AG09309 (cell line): ENCODE results near the gene CSNK1D.
"Not testable (repeated sequence)": the region's sequence is repeated elsewhere in the genome, so short reads cannot be mapped to it uniquely, and the experiment has no call there.

ENCODE experiments used
- DNase-seq: peaks from one replicate; pipeline ENCODE4 v3.0.0-alpha.2; 2010; ENCODE audit warnings: low read depth
- H3K4me3 ChIP-seq: 2 replicates; pipeline ENCODE4 v1.5.1; 2011; ENCODE audit warnings: mild to moderate bottlenecking, low read depth, low read length, moderate library complexity; ENCODE audit not compliant: control insufficient read depth
- CTCF ChIP-seq: IDR thresholded peaks from 2 replicates; pipeline ENCODE4 v1.5.1; 2011; ENCODE audit warnings: mild to moderate bottlenecking, low read depth, low read length, inconsistent platforms; ENCODE audit not compliant: insufficient read depth, control insufficient read depth; ENCODE audit errors: missing control alignments

Gene CSNK1D

GRCh38 chr17:82262344-82262743 is 11.2 kb downstream of the CSNK1D start:
- DNase-seq = no peak
- no peak for TF ChIP-seq CTCF
- no peak overlapping the region for H3K4me3 ChIP-seq

- not testable (repeated sequence) for DNase-seq, H3K4me3 ChIP-seq
These were observed 13.2 kb downstream of the CSNK1D start for GRCh38 chr17:82259972-82260961.

- TF ChIP-seq CTCF = no peak
- DNase-seq = no peak
These were observed 14.9 kb downstream of the CSNK1D start for GRCh38 chr17:82258555-82258954.

GRCh38 chr17:82257473-82257872 is 16.0 kb downstream of the CSNK1D start:
- DNase-seq = no peak
- no peak for TF ChIP-seq CTCF
- no peak overlapping the region for H3K4me3 ChIP-seq

More at GRCh38 chr17:82258555-82258954, 14.9 kb downstream of the CSNK1D start:
- H3K4me3 ChIP-seq = no peak overlapping the region

GRCh38 chr17:82256242-82256885 is 17.1 kb downstream of the CSNK1D start:
- DNase-seq = no peak
- no peak overlapping the region for H3K4me3 ChIP-seq
- no peak for TF ChIP-seq CTCF

- no peak for TF ChIP-seq CTCF
- no peak overlapping the region for H3K4me3 ChIP-seq
- DNase-seq = no peak
These were observed 18.0 kb downstream of the CSNK1D start for GRCh38 chr17:82255402-82255972.

GRCh38 chr17:82254746-82255145 is 18.8 kb downstream of the CSNK1D start:
- DNase-seq, H3K4me3 ChIP-seq: not testable (repeated sequence)

GRCh38 chr17:82254096-82254495 is 19.4 kb downstream of the CSNK1D start:
- DNase-seq, H3K4me3 ChIP-seq: not testable (repeated sequence)
